GM19395 (cell line): ENCODE results near the gene ARFRP1.

Source experiments
- ATAC-seq: cut with Tn5 transposase; IDR thresholded peaks from one replicate; pipeline ENCODE4 v1.9.1; 2021; ENCODE audit warnings: mild to moderate bottlenecking, moderate library complexity; ENCODE audit not compliant: unreplicated experiment

ARFRP1 gene

GRCh38 chr20:63692436-63693082, 15.2 kb downstream of the ARFRP1 start:
- no peak for ATAC-seq

GRCh38 chr20:63691711-63692435, 15.9 kb downstream of the ARFRP1 start:
- ATAC-seq, result no peak

GRCh38 chr20:63690898-63691710, 16.7 kb downstream of the ARFRP1 start:
- ATAC-seq, result no peak

- no peak for ATAC-seq
These were observed 17.5 kb downstream of the ARFRP1 start for GRCh38 chr20:63690003-63690897.

- no peak for ATAC-seq
These were observed 18.5 kb downstream of the ARFRP1 start for GRCh38 chr20:63689046-63690002.

GRCh38 chr20:63688228-63689045, 19.3 kb downstream of the ARFRP1 start:
- ATAC-seq, result no peak

- no peak for ATAC-seq
These were observed 20.2 kb downstream of the ARFRP1 start for GRCh38 chr20:63687419-63688178.

GRCh38 chr20:63686492-63687321, 21.1 kb downstream of the ARFRP1 start:
- no peak for ATAC-seq

- ATAC-seq, result no peak
These were observed 21.7 kb downstream of the ARFRP1 start for GRCh38 chr20:63686094-63686491.

GRCh38 chr20:63685269-63686026, 22.3 kb downstream of the ARFRP1 start:
- ATAC-seq, result no peak

GRCh38 chr20:63682384-63683139, 25.2 kb downstream of the ARFRP1 start:
- no peak for ATAC-seq

GRCh38 chr20:63681609-63682142, 26.1 kb downstream of the ARFRP1 start:
- no peak for ATAC-seq

GRCh38 chr20:63680857-63681608, 26.7 kb downstream of the ARFRP1 start:
- ATAC-seq, result no peak

- no peak for ATAC-seq
These were observed 27.3 kb downstream of the ARFRP1 start for GRCh38 chr20:63680427-63680826.
